Upper lobe of right lung (tissue), 1 donor: ENCODE results near the gene SPATA31C2. TPM values are rescaled to one million over a fixed set of nuclear protein-coding genes. Genes with fewer than 3 reads are reported as not detected.
"Not testable (repeated sequence)": the region's sequence is repeated elsewhere in the genome, so short reads cannot be mapped to it uniquely, and the experiment has no call there.

ENCODE experiments used
- ATAC-seq: fragments of 200-7000 bp; cut with Tn5 transposase; one replicate; pipeline ENCODE4 v1.9.1; 2020; ENCODE audit warnings: mild to moderate bottlenecking, moderate library complexity
- DNase-seq: peaks from one replicate; pipeline ENCODE4 v3.0.0-alpha.2; 2020
- H3K27ac ChIP-seq: fragments of 200-600 bp; one replicate; pipeline ENCODE4 v1.8.0; 2022
- H3K27me3 ChIP-seq: fragments of 200-600 bp; one replicate; pipeline ENCODE4 v1.8.0; 2022; ENCODE audit warnings: mild to moderate bottlenecking
- H3K36me3 ChIP-seq: fragments of 200-600 bp; one replicate; pipeline ENCODE4 v1.8.0; 2022
- H3K4me1 ChIP-seq: fragments of 200-600 bp; one replicate; pipeline ENCODE4 v1.8.0; 2022
- H3K4me3 ChIP-seq: fragments of 200-600 bp; one replicate; pipeline ENCODE4 v1.8.0; 2022; ENCODE audit warnings: mild to moderate bottlenecking
- H3K9me3 ChIP-seq: fragments of 200-600 bp; one replicate; pipeline ENCODE4 v1.8.0; 2022
- intact Hi-C: fragments of 100-400 bp; cut with DNase I; formaldehyde crosslinking; loops from one replicate; pipeline ENCODE4 v1.11.0; 2022
- total RNA-seq: library from RNA; stranded (reverse); fragmentation: NEBNext Ultra II Directional; extraction: Animal tissue kit (Norgen Biotek cat#: 25700); gene quantifications from one replicate; pipeline ENCODE4 v1.2.1, GENCODE V29; 2021
- TF ChIP-seq, protein P1 (sequence below): fragments of 200-600 bp; IDR thresholded peaks from one replicate; pipeline ENCODE4 v1.8.0; 2022; ENCODE audit warnings: antibody characterized with exemption
- donor health status: DM: no; HTN: yes; CAD: no; lungs with severe emphysema.

Gene SPATA31C2
- total RNA-seq, 1 donor from 2014 or later, result not detected

- H3K4me1 ChIP-seq, H3K27me3 ChIP-seq, H3K36me3 ChIP-seq, H3K27ac ChIP-seq, H3K9me3 ChIP-seq, ATAC-seq, intact Hi-C loops, H3K4me3 ChIP-seq, DNase-seq: not testable (repeated sequence)
Observed at GRCh38 chr9:88113156-88114130, 24.8 kb downstream of the SPATA31C2 start.

DNA sequence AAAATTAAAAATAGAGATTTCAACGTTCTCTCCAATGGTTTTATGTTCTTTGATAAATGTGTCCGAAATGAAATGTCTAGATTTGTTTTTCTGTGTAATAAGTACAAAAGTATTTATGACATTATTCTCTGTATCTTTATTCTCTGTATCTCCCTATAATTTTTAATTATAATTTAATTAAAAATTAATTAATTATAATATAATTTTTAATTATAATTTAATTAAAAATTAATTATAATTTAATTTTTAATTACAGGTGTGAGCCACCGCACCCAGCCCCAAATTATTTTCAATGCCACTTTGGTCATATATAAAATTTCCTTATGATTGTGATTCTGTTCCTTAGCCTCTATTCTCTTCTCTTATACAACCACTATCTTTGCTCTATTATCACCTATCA, 28.2 kb downstream of the SPATA31C2 start:
- no peak overlapping the region for H3K27ac ChIP-seq
- H3K27me3 ChIP-seq, result no peaks in the 10 kb centered on the region
- H3K9me3 ChIP-seq, result no peaks in the 10 kb centered on the region
- TF ChIP-seq, protein P1, sequence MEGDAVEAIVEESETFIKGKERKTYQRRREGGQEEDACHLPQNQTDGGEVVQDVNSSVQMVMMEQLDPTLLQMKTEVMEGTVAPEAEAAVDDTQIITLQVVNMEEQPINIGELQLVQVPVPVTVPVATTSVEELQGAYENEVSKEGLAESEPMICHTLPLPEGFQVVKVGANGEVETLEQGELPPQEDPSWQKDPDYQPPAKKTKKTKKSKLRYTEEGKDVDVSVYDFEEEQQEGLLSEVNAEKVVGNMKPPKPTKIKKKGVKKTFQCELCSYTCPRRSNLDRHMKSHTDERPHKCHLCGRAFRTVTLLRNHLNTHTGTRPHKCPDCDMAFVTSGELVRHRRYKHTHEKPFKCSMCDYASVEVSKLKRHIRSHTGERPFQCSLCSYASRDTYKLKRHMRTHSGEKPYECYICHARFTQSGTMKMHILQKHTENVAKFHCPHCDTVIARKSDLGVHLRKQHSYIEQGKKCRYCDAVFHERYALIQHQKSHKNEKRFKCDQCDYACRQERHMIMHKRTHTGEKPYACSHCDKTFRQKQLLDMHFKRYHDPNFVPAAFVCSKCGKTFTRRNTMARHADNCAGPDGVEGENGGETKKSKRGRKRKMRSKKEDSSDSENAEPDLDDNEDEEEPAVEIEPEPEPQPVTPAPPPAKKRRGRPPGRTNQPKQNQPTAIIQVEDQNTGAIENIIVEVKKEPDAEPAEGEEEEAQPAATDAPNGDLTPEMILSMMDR, result no peak
- no peaks in the 10 kb centered on the region for H3K36me3 ChIP-seq
- ATAC-seq, result no peak
- intact Hi-C loops, result no loop called here
- no peak for DNase-seq
- no peak overlapping the region for H3K4me3 ChIP-seq
- H3K4me1 ChIP-seq, result no peaks in the 10 kb centered on the region

DNA sequence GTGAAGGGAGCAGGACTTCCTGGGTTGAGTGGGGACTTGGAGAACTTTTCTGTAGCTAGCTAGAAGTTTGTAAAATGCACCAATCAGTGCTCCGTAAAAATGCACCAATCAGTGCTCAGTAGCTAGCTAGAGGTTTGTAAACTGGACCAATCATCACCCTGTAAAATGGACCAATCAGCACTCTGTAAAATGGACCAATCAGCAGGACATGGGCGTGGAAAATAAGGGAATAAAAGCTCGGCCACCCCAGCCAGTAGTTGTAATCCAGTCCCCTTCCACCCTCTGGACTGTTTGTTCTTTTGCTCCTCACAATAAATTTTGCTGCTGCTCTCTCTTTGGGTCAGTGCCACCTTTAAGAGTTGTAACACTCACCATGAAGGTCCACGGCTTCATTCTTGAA, 29.5 kb downstream of the SPATA31C2 start:
- Histone ChIP-seq H3K4me1 (no peaks in the 10 kb centered on the region), H3K36me3 (no peaks in the 10 kb centered on the region), H3K9me3 (no peaks in the 10 kb centered on the region), H3K27me3 (no peaks in the 10 kb centered on the region), H3K27ac (no peak overlapping the region), H3K4me3 (no peak overlapping the region)
- no peak for DNase-seq
- ATAC-seq, result no peak
- intact Hi-C loops, result no loop called here
- TF ChIP-seq, protein P1, result no peak

GRCh38 chr9:88106492-88106891, 31.8 kb downstream of the SPATA31C2 start:
- H3K27ac ChIP-seq, result no peak overlapping the region
- no peaks in the 10 kb centered on the region for H3K36me3 ChIP-seq
- no peak overlapping the region for H3K4me3 ChIP-seq
- ATAC-seq, result peak; percentile 80
- no peaks in the 10 kb centered on the region for H3K9me3 ChIP-seq
- no peaks in the 10 kb centered on the region for H3K27me3 ChIP-seq
- no peak for DNase-seq
- TF ChIP-seq, protein P1, result peak; percentile 53
- intact Hi-C loops, result no loop called here
- no peaks in the 10 kb centered on the region for H3K4me1 ChIP-seq

DNA sequence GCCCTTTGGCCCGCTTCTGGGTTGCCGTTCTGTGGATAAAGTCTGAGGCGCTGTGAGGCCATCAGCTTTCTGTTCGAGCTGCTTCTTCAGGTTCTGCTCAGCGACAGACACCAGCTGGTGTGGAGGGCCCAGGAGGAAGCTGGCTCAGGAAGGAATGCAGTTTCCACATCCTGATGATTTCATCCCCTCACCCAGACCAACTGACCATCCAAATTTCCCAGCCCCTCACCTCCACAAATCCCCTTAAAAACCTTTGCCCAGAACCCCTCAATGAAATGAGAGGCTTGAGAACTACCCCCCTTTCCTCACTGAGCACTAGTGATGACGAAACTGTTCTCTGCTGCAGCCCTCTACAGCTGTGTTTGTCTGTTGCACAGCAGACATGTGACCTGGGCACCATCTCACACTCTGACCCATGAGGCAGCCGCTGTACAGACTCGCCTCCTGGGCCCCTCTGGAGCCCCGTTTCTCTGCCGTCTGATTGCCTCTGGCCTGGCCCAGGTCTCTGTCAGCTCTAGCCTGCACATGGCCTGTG, 45.4 kb downstream of the SPATA31C2 start:
- no peaks in the 10 kb centered on the region for H3K9me3 ChIP-seq
- no peak overlapping the region for H3K4me3 ChIP-seq
- H3K27ac ChIP-seq, result peak overlapping the region; percentile 13
- no peaks in the 10 kb centered on the region for H3K27me3 ChIP-seq
- peak; percentile 73 for ATAC-seq
- no peaks in the 10 kb centered on the region for H3K4me1 ChIP-seq
- DNase-seq, result no peak
- H3K36me3 ChIP-seq, result no peaks in the 10 kb centered on the region
- TF ChIP-seq, protein P1, result no peak
- intact Hi-C loops, result no loop called here

DNA sequence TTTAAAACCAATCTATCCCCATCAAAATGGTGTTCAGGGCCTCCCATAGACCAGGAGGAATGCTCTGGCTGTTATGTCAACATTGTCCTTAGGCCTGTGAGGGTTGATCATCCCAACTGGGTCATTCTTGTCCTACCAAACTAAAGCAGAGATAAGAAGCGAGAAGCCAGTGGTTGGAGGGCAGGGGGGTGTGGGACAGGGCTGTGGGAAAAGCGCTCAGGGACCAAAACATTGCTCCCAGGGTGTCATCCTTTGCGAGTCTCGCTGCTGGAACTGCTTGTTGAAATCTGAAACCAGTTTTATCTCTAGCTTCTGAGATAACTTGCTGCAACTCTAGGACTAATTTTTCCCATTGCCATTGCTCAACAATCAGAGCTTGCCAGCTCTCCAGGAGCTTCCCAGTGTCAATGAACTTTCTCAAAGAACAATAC, 48.1 kb downstream of the SPATA31C2 start:
- DNase-seq, result no peak

More for the DNA sequence above, 48.1 kb downstream of the SPATA31C2 start:
- Histone ChIP-seq H3K27ac (no peak overlapping the region), H3K9me3 (no peaks in the 10 kb centered on the region), H3K4me1 (no peaks in the 10 kb centered on the region), H3K36me3 (no peaks in the 10 kb centered on the region), H3K4me3 (no peak overlapping the region), H3K27me3 (no peaks in the 10 kb centered on the region)
- intact Hi-C loops, result no loop called here
- ATAC-seq, result no peak
- TF ChIP-seq, protein P1, result no peak
